Kidney tubule cell (primary cell): Measurements from ENCODE around the gene HOXC12.

Source experiments
- DNase-seq: peaks from one replicate; pipeline ENCODE4 v3.0.0-alpha.2; 2018; ENCODE audit warnings: low spot score

Gene HOXC12

GRCh38 chr12:53996240-53997203, 41.8 kb downstream of the HOXC12 start:
- peak; percentile 55 for DNase-seq

GRCh38 chr12:53997204-53998109, 42.8 kb downstream of the HOXC12 start:
- DNase-seq: peak; percentile 57

GRCh38 chr12:53998110-53998899, 43.6 kb downstream of the HOXC12 start:
- no peak for DNase-seq

- no peak for DNase-seq
These were observed 44.2 kb downstream of the HOXC12 start for GRCh38 chr12:53998900-53999236.

- peak; percentile 76 for DNase-seq
These were observed 44.9 kb downstream of the HOXC12 start for GRCh38 chr12:53999559-54000115.

- DNase-seq: peak; percentile 52
These were observed 45.7 kb downstream of the HOXC12 start, which contains the start of gene HOXC9 for GRCh38 chr12:54000116-54001114. Gene HOXC9, plus strand, starts transcription at chr12:54000161. Its CDS starts 28 bp downstream, at chr12:54000189.

GRCh38 chr12:54001283-54002187, 46.8 kb downstream of the HOXC12 start:
- no peak for DNase-seq

GRCh38 chr12:54002278-54002914, 47.7 kb downstream of the HOXC12 start:
- no peak for DNase-seq

GRCh38 chr12:54002915-54003389, 48.2 kb downstream of the HOXC12 start:
- DNase-seq: no peak

GRCh38 chr12:54003625-54004024, 48.9 kb downstream of the HOXC12 start:
- DNase-seq: no peak

- no peak for DNase-seq
These were observed 49.5 kb downstream of the HOXC12 start for GRCh38 chr12:54004063-54004840.

- no peak for DNase-seq
These were observed 50.3 kb downstream of the HOXC12 start for GRCh38 chr12:54004841-54005530.

- no peak for DNase-seq
These were observed 50.8 kb downstream of the HOXC12 start for GRCh38 chr12:54005531-54005852.

GRCh38 chr12:54005853-54006558, 51.3 kb downstream of the HOXC12 start:
- peak; percentile 85 for DNase-seq

- DNase-seq: no peak
These were observed 52.0 kb downstream of the HOXC12 start for GRCh38 chr12:54006559-54007220.
